Thyroid gland (tissue), 4 donors: ENCODE results near the gene RCAN1. TPM values are rescaled to one million over a fixed set of nuclear protein-coding genes. Genes with fewer than 3 reads are reported as not detected.
"Not testable (repeated sequence)": the region's sequence is repeated elsewhere in the genome, so short reads cannot be mapped to it uniquely, and the experiment has no call there.

ENCODE experiments used
- DNase-seq, 2 donors: peaks; one replicate each; pipeline ENCODE4 v3.0.0-alpha.2; 2019
- H3K27ac ChIP-seq, 3 donors: fragments of 200-600 bp; sonication (generic); 1 replicate in 2 of 3; 2 replicates in 1 of 3; pipeline ENCODE4 v1.5.1; 2016 to 2019; ENCODE audit warnings: mild to moderate bottlenecking in 1 of 3, moderate library complexity in 1 of 3
- H3K27me3 ChIP-seq: fragments of 200-600 bp; sonication (generic); one replicate; pipeline ENCODE4 v1.5.1; 2019
- H3K36me3 ChIP-seq, 2 donors: fragments of 200-600 bp; sonication (generic); one replicate each; pipeline ENCODE4 v1.5.1; 2016 to 2019
- H3K4me1 ChIP-seq, 2 donors: fragments of 200-600 bp; sonication (generic); one replicate each; pipeline ENCODE4 v1.5.1; 2017 to 2019
- H3K4me3 ChIP-seq, 3 donors: fragments of 200-600 bp; sonication (generic); replicated peaks in 1 of 3; 1 replicate in 2 of 3; 2 replicates in 1 of 3; pipeline ENCODE4 v1.5.1; 2016; ENCODE audit warnings: mild to moderate bottlenecking in 1 of 3
- H3K9me3 ChIP-seq: fragments of 200-600 bp; sonication (generic); one replicate; pipeline ENCODE4 v1.5.1; 2017
- CTCF ChIP-seq, 6 experiments: fragments of 200-600 bp in 3 of 6; fragments of 450-650 bp in 3 of 6; sonication (generic) in 3 of 6; IDR thresholded peaks; one replicate each; pipeline ENCODE4 v1.5.1; 2016 to 2019; ENCODE audit warnings: antibody characterized with exemption in 6 of 6, mild to moderate bottlenecking in 2 of 6, inconsistent platforms in 1 of 6, moderate library complexity in 1 of 6
- POLR2A ChIP-seq, 2 donors: fragments of 450-650 bp; IDR thresholded peaks; one replicate each; pipeline ENCODE4 v1.6.1; 2017; ENCODE audit warnings: antibody characterized with exemption in 2 of 2, mild to moderate bottlenecking in 2 of 2, moderate library complexity in 1 of 2
- whole genome bisulfite sequencing, 2 donors: methylation state at CpG; one replicate each; pipeline ENCODE4 v1.1.5; 2017; 5-methylcytosine and 5-hydroxymethylcytosine counted together
- intact Hi-C: fragments of 100-400 bp; cut with DNase I; formaldehyde crosslinking; loops from one replicate; pipeline ENCODE4 v1.15.1; 2023
- total RNA-seq, 4 donors: library from RNA; depleted of rRNA; stranded (reverse); fragments of >200 nt; gene quantifications; one replicate each; pipeline ENCODE4 v1.2.3, GENCODE V29; 2016

The RCAN1 gene
- total RNA-seq, 4 donors from 2014 or later = 24.5 to 32.7 (median 29.0) TPM

- TF ChIP-seq CTCF (IDR thresholded peaks at IDR 0.05) (no peak), POLR2A (IDR thresholded peaks at IDR 0.05) (no peak)
- Histone ChIP-seq H3K4me3 (no peak overlapping the region), H3K36me3 (no peaks in the 10 kb centered on the region), H3K4me1 (peaks cover 0 to 12% of the 10 kb centered on the region in 2 donors), H3K27ac (no peak overlapping the region), H3K9me3 (no peaks in the 10 kb centered on the region), H3K27me3 (no peaks in the 10 kb centered on the region)
- intact Hi-C loops = no loop called here
- WGBS, 2 donors = 76 to 89% methylated on average over 3 of the region's 3 CpGs
- no peak for DNase-seq
Observed at GRCh38 chr21:34612056-34612455, 2.9 kb downstream of the RCAN1 start.

GRCh38 chr21:34611528-34611927 lies 3.4 kb downstream of the RCAN1 start:
- Histone ChIP-seq H3K36me3 (no peaks in the 10 kb centered on the region), H3K27ac (no peak overlapping the region), H3K4me3 (no peak overlapping the region), H3K27me3 (no peaks in the 10 kb centered on the region), H3K4me1 (peaks cover 0 to 12% of the 10 kb centered on the region in 2 donors), H3K9me3 (no peaks in the 10 kb centered on the region)
- TF ChIP-seq POLR2A (IDR thresholded peaks at IDR 0.05) (no peak), CTCF (IDR thresholded peaks at IDR 0.05) (no peak)
- DNase-seq = no peak
- 83 to 96% methylated on average over 3 of the region's 3 CpGs for WGBS, 2 donors
- intact Hi-C loops = no loop called here

GRCh38 chr21:34609933-34610549 lies 4.9 kb downstream of the RCAN1 start:
- H3K4me1 ChIP-seq = peaks cover 0 to 8% of the 10 kb centered on the region in 2 donors

GRCh38 chr21:34609244-34609932 lies 5.5 kb downstream of the RCAN1 start:
- H3K36me3 ChIP-seq = no peaks in the 10 kb centered on the region
- WGBS, 2 donors = 97 to 98% methylated on average over 4 of the region's 4 CpGs
- H3K4me1 ChIP-seq = peaks cover 0 to 8% of the 10 kb centered on the region in 2 donors
- no peak for TF ChIP-seq POLR2A (IDR thresholded peaks at IDR 0.05)
- no peak for TF ChIP-seq CTCF (IDR thresholded peaks at IDR 0.05)
- no peaks in the 10 kb centered on the region for H3K9me3 ChIP-seq
- H3K4me3 ChIP-seq = no peak overlapping the region
- no peaks in the 10 kb centered on the region for H3K27me3 ChIP-seq
- no peak for DNase-seq
- intact Hi-C loops = no loop called here
- no peak overlapping the region for H3K27ac ChIP-seq

More at GRCh38 chr21:34609933-34610549, 4.9 kb downstream of the RCAN1 start:
- Histone ChIP-seq H3K27me3 (no peaks in the 10 kb centered on the region), H3K27ac (no peak overlapping the region), H3K4me3 (no peak overlapping the region), H3K36me3 (no peaks in the 10 kb centered on the region), H3K9me3 (no peaks in the 10 kb centered on the region)
- intact Hi-C loops = no loop called here
- no peak for DNase-seq
- TF ChIP-seq CTCF (IDR thresholded peaks at IDR 0.05) (no peak), POLR2A (IDR thresholded peaks at IDR 0.05) (no peak)
- WGBS, 2 donors = 75 to 80% methylated on average over 9 of the region's 9 CpGs

GRCh38 chr21:34607376-34607775 lies 7.5 kb downstream of the RCAN1 start:
- intact Hi-C loops, H3K36me3 ChIP-seq, H3K27me3 ChIP-seq, H3K4me1 ChIP-seq, H3K4me3 ChIP-seq, DNase-seq, H3K27ac ChIP-seq, H3K9me3 ChIP-seq: not testable (repeated sequence)
- WGBS, 2 donors = 93 to 98% methylated on average over 5 of the region's 5 CpGs
